ENCODE results near the gene EIF3A.
"Not testable (repeated sequence)": the region's sequence is repeated elsewhere in the genome, so short reads cannot be mapped to it uniquely, and the experiment has no call there.

Gene EIF3A

DNA sequence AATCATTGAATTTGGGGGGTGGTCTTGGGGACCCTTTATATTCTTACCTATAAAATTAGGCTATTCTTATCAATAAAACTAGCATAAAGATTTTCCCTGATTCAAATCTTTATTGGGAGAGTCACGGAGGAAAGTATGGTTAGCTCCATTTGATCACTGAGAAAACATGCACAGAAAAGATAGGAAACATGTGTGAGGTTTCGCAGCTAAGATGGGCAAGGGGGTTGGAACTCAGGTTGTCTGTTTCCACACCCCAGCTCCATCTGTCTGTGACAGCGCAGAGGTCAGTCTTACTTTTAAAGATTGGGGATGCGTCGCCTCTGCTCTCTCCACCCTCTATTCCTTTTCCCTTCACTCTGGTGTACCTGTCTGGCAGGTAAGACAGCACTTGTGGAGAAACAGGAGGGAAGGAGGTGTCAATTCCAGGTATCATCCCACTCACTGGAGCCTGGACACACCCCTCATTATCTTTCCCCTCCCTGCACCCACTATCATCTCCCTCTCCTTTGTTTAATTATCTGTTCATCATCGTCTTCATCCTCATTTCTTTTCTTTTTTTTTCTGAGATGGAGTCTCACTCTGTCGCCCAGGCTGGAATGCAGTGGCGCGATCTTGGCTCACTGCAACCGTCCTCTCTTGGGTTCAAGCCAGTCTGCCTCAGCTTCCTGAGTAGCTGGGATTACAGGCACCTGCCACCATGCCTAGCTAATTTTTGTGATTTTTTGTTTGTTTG is 20.9 kb upstream of the EIF3A start:
- DNase-seq = no peak
- intact Hi-C loops (cut with DNase I) = loop anchor here (2.0 kb wide), 1 partner anchor 21 kb away; the partner anchor contains the start of gene EIF3A

DNA sequence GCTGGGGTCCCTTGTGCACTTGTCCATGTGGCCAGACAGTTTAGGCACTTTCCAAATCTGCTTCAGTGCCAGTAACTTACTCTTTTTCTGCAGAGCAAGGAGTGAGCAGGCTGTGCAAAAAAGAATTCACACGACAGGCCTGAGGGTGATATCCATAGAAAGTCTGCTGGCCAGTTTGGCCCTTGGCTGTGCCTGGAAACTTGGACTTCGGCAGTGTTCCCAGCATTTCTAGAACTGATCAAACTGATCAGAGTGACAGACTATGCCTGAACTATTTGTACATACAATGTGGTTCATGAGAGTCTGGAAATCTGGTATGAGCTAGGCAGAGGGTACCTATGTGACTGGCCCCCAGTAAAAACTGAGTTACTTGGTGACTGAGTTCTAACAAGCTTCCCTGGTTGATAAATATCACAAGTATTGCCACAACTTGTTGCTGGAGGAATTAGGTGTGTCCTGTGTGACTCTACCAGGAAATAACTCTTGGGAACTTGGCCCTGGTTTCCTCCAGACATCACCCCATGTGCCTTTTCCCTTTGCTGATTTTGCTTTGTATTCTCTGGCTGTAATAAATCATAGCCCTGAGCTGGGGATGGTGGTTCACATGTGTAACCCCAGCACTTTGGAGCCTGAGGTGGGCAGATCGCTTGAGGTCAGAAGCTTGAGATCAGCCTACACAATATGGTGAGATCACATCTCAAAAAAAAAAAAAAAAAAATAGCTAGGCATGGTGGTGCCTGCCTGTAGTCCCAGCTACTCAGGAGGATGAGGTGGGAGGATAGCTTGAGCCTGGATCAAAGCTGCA is 20.0 kb upstream of the EIF3A start:
- intact Hi-C loops (cut with DNase I) = no loop called here
- DNase-seq = no peak

GRCh38 chr10:119098576-119098975 is 18.0 kb upstream of the EIF3A start:
- no peak for DNase-seq
- intact Hi-C loops (cut with DNase I) = no loop called here

DNA sequence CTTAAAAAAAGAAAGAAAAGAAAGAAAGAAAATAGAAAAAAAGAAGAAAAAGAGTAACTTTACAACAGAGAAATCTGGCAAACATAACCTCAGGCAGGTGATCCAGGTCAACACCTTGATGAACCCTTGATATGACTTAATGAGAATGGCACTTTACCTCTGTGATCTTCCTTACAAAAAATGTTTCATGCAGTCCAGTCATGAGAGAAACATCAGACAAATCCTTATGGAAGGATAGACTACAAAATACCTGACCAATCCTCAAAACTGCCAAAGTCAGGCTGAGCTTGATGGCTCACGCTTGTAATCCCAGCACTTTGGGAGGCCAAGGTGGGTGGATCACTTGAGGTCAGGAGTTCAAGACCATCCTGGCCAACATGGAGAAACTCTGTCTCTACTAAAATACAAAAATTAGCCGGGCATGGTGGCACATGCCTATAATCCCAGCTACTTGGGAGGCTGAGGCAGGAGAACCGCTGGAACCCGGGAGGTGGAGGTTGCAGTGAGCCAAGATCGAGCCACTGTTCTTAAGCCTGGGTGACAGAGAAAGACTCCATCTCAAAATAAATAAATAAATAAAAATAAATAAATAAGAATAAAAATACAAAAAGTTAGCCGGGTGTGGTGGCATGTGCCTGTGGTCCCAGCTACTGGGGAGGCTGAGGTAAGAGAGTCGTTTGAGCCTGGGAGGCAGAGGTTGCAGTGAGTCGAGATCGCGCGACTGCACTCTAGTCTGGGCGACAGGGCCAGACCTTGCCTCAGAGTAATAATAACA is 16.2 kb upstream of the EIF3A start:
- intact Hi-C loops (cut with DNase I) = not testable (repeated sequence)
- DNase-seq = peak in 1 of 42 donors; percentile 18

DNA sequence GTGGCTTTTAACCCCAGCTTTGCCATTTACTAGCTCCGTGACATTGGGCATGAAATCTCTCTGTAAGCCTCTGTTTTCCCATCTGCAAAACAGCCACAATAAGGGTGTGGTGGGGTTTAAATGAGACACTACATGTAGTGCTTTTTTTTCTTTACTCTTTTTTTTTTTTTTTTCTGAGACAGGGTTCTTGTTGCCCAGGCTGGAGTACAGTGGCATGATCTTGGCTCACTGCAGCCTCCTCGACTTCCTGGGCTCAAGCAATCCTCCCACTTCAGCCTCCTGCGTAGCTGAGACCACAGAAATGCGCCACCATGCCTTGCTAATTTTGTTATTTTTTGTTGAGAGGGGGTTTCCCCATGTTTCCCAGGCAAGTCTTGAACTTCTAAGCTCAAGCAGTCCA is 15.0 kb upstream of the EIF3A start:
- intact Hi-C loops (cut with DNase I) = no loop called here
- no peak for DNase-seq

- DNase-seq = no peak
- intact Hi-C loops (cut with DNase I) = no loop called here
Measured at GRCh38 chr10:119090968-119091367, 10.4 kb upstream of the EIF3A start.

GRCh38 chr10:119090026-119090795 is 9.6 kb upstream of the EIF3A start:
- intact Hi-C loops (cut with DNase I) = no loop called here
- DNase-seq = no peak

DNA sequence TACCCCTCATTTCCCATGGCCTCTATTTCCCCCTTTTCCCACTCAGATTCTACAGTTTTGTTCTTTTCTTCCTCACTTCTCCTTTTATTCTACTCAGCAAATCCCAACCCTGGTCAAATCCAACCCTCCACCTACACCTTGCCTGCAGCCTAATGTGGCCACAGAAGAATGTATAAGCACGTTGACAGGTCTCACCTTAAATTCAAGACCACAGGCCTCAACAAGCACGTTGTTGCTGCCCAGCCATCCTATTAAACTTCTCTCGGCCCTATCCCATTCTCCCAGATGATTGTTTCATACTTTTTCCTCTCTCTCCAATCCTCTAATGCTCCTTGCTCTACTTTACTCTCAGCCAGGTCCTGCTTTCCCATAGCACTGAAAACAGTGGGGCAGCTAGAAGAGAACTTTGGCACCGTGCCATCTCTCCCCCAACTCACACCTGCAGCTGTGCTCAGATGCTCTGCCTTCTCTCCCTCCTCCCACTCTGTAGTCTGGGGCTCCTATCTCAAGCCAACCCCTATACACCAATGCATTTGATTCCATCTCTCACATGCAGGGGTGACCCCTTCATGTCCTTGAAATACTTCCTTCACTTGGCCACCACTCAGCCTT is 6.8 kb upstream of the EIF3A start:
- intact Hi-C loops (cut with DNase I) = no loop called here
- no peak for DNase-seq

DNA sequence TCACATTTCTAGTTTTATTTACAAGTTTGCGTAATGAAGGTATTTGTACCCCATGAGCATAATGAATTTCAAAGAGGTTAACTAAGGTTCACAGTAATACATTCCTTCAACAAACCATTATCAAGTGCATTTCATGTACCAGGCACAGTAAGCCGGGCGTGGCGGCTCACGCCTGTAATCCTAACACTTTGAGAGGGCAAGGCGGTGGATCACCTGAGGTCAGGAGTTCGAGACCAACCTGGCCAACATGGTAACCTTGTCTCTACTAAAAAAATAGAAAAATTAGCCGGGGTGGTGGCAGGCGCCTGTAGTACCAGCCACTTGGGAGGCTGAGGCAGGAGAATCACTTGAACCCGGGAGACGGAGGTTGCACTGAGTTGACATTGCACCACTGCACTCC is 4.3 kb upstream of the EIF3A start:
- DNase-seq = no peak
- intact Hi-C loops (cut with DNase I) = no loop called here

- intact Hi-C loops (cut with DNase I) = loop anchor here (2.0 kb wide), 1 partner anchor 23 kb away; no protein-coding TSS in a partner anchor
- peak in 39 of 42 donors; percentile 21 to 78 (median 56) for DNase-seq
Measured at GRCh38 chr10:119079599-119080520, 757 bp downstream of the EIF3A start.

DNA sequence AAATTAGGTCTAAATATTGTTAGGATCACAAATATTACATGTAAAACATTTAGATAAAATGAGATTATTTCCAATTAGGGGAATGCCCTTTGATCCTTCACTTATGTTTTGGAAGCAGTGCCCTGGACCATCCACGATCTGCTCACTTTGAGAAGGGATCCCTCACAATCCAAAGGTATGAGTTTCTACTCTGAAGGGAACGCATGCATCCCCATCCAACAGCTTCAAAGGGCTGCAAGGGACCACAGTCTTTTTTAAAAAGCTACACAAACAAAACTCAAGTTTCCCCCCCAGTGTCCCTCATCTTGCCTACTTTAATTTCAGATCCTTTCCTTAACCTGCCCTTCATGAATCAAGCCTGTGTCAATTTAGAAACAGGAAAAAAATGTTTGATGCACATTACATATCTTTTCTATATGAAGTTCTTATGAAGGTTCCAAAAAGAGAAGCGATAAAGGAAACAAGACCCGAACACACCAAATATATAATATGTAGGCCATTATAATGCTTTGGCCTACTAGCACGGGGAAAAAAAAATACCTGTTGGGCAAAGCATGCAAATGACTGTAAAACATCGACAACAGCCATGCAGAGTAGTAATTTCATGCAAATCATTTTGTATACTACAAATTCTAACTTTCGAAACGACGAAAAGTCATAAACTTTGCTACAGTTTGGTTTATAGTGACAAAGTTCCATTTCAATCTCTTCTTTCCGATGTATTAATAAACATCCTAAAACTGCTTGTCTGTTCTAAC is 2.0 kb downstream of the EIF3A start:
- DNase-seq = no peak
- intact Hi-C loops (cut with DNase I) = no loop called here

GRCh38 chr10:119073584-119073983 is 7.0 kb downstream of the EIF3A start:
- intact Hi-C loops (cut with DNase I) = no loop called here

GRCh38 chr10:119070395-119071165 is 10.0 kb downstream of the EIF3A start:
- intact Hi-C loops (cut with DNase I) = no loop called here
- no peak for DNase-seq

More at GRCh38 chr10:119073584-119073983, 7.0 kb downstream of the EIF3A start:
- DNase-seq = no peak

- no peak for DNase-seq
- intact Hi-C loops (cut with DNase I) = no loop called here
Measured at GRCh38 chr10:119061926-119062325, 18.7 kb downstream of the EIF3A start.

DNA sequence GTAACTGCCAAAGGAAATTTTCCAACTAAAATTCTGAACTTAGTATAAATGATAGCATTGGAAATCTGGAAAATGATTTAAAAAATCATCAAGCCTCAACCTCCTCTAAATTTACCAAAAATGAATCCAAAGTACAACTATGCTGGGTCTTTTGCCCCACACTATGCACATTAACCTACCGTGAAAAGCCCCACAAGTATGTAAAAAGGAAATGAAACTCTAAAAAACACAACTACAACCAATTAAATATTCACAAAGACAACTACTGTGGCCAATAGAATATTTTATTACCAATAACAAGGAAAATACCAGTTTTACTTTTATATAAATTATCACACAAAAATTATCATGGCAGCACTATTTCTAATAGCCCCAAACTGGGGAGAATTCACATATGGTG is 19.3 kb downstream of the EIF3A start:
- intact Hi-C loops (cut with DNase I) = no loop called here
- no peak for DNase-seq

GRCh38 chr10:119060107-119060506 is 20.5 kb downstream of the EIF3A start:
- DNase-seq = no peak
- intact Hi-C loops (cut with DNase I) = no loop called here

All from head of caudate nucleus (tissue), 42 donors.